GM21529 (cell line): ENCODE measurements around the gene CACNG8.

Experiments
- ATAC-seq: cut with Tn5 transposase; IDR thresholded peaks from one replicate; pipeline ENCODE4 v1.9.1; 2021; ENCODE audit not compliant: unreplicated experiment

CACNG8 gene

DNA sequence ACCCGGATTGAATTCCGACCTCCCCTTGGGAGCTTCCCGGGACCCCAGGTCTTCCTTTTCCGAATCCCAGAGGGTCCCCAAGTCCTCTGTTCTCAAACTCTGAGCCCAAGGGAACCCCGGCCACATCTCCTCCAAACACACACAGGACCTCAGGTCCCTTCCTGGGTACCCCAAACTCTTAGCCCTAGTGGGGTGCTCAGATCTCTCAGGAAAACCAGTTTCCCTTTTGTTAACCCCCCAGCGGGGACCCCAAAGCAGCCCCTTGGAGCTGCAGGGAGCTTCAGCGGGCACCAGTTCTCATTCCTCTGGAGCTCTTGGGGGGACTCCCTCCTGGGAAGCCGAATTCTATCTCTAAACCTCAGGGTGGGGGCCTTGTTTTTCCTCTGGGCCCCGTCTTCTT is 29.5 kb downstream of the CACNG8 start:
- no peak for ATAC-seq

DNA sequence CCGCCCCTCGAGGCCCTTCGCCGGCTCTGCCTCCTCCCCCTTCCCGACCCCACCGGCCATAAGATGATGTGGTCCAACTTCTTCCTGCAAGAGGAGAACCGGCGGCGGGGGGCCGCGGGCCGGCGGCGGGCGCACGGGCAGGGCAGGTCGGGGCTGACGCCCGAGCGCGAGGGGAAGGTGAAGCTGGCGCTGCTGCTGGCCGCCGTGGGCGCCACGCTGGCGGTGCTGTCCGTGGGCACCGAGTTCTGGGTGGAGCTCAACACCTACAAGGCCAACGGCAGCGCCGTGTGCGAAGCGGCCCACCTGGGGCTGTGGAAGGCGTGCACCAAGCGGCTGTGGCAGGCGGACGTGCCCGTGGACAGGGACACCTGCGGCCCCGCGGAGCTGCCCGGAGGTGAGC is 30.1 kb downstream of the CACNG8 start:
- no peak for ATAC-seq

GRCh38 chr19:53993448-53993847 is 30.7 kb downstream of the CACNG8 start:
- no peak for ATAC-seq

DNA sequence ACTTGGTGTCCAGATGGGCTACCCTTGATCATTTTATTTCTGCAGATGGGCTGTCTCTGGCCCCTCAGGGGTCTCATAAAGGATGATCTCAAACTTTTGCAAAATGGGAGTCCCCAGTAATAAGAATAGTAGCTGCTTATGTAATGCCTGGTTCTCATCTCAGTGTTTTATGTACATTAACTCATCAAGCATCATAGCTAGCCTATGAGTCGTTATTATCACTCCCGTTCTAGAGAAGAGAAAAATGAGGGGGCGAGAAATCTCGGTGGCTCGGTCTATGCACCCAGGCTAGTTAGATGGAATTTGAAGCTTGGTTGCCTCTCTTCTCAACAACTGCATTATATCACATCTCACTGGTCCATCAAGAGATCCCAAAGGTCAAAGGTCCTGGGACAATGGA is 32.1 kb downstream of the CACNG8 start:
- ATAC-seq, result no peak

- ATAC-seq, result no peak
These were observed 35.5 kb downstream of the CACNG8 start for GRCh38 chr19:53998223-53998622.

DNA sequence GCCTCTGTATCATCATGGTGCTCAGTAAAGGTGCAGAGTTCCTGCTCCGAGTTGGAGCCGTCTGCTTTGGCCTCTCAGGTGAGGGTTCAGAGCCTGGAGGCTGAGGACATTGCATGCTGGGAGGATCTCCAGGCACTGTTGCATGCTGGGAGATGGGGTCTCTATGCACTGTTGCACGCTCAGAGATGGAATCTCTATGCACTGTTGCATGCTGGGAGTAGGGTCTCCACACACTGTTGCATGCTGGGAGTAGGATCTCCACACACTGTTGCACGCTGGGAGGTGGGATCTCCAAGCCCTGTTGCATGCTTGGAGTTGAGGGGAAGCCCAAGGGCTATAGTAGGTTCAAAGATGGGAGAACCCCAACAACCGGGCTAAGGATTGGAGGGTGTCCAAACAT is 37.0 kb downstream of the CACNG8 start:
- no peak for ATAC-seq

DNA sequence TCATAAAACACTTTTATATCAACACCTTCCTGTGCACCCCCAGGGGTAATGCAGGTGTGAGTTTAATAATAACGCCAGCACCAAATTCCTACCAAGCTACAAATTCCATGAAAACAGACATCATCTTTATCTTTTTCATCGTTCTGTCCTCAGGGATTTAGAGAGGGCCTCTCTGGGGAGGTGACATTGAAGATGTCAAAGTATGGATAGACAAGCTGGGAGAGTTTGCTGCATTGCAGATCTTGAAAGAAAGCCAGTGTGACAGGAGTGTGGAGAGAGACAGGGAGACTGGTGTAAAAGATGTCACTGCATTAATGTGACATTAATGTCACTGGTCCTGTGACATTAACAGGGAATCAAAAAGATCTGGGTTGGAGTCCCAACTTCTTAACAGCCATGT is 38.8 kb downstream of the CACNG8 start:
- ATAC-seq, result no peak

DNA sequence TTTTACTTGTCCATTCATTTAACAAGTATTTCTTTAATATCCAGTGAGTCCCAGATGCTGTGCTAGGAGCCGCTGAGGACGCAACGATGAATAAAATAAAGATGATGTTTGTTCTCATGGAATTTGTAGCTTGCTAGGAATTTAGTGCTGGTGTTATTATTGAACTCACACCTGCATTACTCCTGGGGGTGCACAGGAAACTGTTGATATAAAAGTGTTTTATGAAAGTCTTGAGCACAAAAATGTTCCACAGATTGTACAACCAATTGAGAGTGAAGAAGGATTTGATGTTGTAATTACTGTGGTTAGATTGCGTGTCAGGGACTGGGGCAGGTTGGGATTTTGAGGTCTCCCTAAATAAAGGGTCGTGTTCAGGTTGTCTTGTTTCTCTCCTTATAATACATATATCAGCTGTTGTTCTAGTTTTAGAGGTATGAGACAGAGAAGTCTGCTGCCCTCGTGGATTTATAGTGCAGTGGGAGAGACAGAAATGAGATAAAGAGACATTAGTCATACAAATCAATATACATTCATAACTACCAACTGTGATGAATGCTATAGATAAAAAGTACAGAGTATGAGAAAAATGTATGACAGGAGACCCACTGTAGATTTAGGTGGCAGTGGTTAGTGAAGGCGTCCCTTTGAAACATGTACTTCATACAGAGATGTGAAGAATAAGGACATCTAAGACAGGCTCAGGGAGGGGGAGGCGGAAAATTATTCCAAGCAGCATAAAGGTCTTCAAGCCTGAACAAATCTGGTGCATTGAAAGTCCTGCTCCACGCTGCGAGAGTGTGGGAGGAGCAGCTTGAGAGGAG is 40.0 kb downstream of the CACNG8 start:
- no peak for ATAC-seq

DNA sequence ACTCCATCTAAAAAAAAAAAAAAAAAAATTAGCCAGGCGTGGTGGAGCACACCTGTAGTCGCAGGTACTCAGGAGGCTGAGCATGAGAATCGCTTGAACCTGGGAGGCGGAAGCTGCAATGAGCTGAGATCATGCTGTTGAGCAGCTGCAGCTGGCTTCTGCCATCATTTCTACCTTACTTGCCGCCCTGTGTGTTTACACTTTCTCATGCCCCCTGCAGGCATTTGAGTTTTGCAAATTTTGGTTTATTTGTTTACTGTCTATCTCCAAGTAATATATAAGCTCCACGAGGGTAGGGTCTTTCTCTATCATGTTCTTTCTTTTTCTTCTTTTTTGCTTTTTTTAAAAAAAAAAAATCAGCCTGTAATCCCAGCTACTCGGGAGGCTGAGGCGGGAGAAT is 46.7 kb downstream of the CACNG8 start:
- no peak for ATAC-seq

DNA sequence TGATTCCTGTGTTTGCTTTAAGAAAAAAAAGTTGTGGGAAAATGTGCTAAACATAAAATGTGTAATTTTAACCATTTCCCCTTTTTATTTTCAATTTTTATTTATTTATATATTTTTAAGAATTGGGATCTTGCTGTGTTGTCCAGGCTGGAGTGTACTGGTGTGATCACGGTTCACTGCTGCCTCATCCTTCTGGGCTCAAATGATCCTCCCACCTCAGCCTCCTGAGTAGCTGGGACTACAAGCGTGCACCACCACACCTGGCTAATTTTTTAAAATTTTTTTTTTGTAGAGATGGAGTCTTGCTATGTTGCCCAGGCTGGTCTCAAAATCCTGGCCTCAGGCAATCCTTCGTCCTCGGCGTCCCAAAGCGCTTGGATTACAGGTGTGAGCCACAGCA is 47.7 kb downstream of the CACNG8 start:
- no peak for ATAC-seq

DNA sequence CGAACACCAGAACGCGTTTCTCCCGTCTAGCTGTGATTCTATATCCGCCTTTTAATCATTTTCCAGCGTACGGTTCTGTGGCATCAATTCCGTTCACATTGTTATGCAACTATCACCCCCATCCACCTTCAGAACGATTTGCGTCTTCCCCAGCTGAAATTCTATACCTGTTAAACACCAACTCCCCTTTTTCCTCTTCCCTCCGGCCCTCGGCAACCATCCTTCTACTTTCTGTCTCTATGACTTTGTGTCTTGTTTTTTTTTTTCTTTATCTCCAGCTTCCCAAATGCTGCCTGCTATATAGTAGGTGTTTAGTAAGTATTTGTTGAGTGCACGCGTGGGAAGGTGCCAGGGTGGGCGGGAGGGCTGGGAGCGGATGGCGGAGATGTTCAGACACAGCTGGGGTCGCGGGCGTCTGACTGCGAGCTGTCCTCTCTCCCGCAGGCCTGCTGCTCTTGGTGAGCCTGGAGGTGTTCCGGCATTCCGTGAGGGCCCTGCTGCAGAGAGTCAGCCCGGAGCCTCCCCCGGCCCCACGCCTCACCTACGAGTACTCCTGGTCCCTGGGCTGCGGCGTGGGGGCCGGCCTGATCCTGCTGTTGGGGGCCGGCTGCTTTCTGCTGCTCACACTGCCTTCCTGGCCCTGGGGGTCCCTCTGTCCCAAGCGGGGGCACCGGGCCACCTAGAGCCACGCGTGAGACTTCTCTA is 48.9 kb downstream of the CACNG8 start:
- no peak for ATAC-seq

DNA sequence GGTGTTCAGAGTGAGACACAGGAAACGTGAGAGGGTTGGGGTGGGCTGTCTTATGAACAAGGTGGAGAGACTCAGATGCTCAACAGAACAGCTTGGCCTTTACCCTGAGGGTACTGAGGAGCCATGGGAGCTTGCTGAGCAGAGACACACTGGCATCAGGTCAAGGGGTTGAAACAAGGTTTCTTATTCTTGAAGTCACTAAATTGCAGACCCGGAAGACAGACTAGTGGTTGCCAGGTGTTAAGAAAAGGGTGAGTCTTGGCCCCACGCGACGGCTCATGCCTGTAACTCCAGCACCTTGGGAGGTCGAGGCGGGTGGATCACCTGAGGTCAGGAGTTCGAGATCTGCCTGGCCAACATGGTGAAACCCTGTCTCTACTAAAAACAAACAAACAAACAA is 51.1 kb downstream of the CACNG8 start:
- ATAC-seq, result no peak

DNA sequence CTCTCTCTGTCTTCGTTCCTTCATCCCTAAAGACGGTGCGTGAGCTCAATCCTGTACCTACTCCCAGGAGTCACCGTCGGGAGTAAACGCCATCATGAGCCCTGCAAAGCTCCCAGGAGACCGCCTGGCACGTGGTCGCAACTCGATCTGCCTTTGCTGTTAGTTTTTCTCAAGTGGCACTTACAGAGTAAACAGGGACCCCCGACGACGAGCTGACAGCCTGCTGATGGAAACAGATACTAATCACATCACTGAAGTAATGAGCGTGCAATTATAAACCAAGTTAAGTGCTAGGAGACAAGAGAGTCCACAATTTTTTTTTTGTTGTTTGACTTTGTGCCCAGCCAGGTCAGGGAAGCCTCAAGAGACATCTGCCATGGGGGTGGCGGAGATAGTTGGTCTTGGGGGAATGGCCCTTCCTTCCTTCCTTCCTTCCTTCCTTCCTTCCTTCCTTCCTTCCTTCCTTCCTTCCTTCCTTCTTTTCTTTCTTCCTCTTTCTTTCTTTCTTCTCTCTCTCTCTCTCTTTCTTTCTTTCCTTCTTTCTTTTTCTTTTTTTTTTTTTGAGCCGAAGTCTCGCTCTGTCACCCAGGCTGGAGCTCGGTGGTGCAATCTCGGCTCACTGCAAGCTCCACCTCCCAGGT is 52.3 kb downstream of the CACNG8 start:
- no peak for ATAC-seq

DNA sequence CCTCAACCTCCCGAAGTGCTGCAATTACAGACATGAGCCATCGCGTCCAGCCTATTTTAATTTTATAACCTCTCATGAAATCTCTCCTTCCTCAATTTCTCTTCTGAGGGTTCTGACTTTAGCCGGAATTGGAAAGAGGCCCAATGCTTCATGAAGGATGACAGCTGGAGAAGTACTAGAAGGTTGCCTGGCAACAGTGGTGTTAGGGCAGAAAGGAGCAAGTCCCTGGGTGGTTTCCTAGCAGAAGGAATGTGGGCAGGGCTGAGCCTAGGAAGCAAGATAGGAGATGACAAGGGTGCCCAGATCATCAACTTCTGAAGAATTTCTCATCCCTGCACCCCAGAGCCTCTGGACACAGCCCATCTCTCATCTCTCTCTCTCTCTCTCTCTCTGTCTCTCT is 54.5 kb downstream of the CACNG8 start:
- no peak for ATAC-seq

- ATAC-seq, result no peak
These were observed 58.6 kb downstream of the CACNG8 start for GRCh38 chr19:54021363-54021762.

- no peak for ATAC-seq
These were observed 59.2 kb downstream of the CACNG8 start for GRCh38 chr19:54021932-54022331.

DNA sequence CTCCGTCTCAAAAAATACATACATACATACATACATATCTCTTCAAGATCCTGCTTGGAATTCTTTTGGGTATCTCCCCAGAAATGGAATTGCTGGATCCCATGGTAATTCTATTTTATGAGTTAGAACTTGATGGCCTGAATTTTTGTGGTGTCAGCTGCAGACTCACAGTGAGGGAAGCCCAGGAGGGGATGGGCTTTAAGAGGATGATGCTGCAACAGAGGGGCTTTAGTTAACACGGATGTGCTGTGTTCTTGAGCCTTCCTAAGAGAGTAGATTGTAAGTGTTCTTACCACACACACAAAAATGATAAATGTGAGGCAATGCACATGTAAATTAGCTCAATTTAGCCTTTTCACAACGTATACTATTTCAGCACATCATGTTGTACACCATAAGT is 60.5 kb downstream of the CACNG8 start:
- ATAC-seq, result no peak

DNA sequence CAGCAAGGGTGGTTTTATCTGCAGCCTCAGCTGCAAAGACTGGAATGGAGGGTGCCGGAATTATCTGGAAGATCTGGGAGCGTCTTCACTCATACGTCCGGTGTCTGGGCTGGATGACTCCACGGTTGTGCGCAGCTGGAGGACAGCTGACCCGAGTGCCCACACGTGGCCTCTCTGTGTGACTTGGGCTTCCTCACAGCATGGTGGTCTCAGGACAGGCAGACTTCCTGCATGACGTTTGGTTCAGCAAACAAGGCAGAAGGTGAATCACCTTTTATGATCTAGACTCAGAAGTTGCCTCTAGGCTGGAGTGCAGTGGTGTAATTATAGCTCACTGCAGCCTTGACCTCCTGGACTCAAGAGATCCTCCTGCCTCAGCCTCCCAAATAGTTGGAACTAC is 61.9 kb downstream of the CACNG8 start:
- ATAC-seq, result no peak

- ATAC-seq, result no peak
These were observed 63.9 kb downstream of the CACNG8 start for GRCh38 chr19:54026656-54027055.

DNA sequence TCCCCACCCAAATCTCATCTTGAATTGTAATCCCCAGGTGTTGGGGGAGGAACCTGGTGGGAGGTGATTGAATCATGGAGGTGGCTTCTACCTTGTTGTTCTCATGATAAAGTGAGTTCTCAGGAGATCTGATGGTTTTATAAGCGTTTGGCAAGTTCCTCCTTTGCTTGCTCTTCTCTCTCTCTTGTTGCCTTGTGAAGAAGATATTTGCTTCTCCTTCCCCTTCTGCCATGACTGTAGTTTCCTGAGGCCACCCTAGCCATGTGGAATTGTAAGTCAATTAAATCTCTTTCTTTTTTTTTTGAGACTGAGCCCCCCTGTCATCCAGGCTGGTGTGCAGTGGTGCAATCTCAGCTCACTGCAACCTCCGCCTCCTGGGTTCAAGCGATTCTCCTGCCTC is 66.6 kb downstream of the CACNG8 start:
- no peak for ATAC-seq

- ATAC-seq, result no peak
These were observed 67.3 kb downstream of the CACNG8 start for GRCh38 chr19:54029930-54030490.
